RWPE1 (cell line): Measurements from ENCODE around the gene GPX4.

Experiments used
- CTCF ChIA-PET: fragments of 350-600 bp; sonication (Branson Sonifier 250); formaldehyde crosslinking; extraction: SDS; loops from one replicate; lab custom pipeline; 2021; lab: Yijun Ruan, JAX
- POLR2A ChIA-PET: fragments of 400-600 bp; formaldehyde crosslinking; extraction: SDS; loops from one replicate; lab custom pipeline; 2020; ENCODE audit warnings: antibody characterized with exemption; ENCODE audit not compliant: low non-redundant PET; lab: Yijun Ruan, JAX
- DNase-seq: peaks from one replicate; pipeline ENCODE4 v3.0.0; 2012; ENCODE audit warnings: low spot score
- H3K27ac ChIP-seq: fragments of 450-650 bp; 2 replicates; pipeline ENCODE4 v1.5.1; 2017
- TF ChIP-seq, protein P1 (sequence below): fragments of 450-650 bp; conservative IDR thresholded peaks from 2 replicates; pipeline ENCODE4 v1.5.1; 2017; ENCODE audit warnings: low read depth, mild to moderate bottlenecking

The GPX4 gene

GRCh38 chr19:1135454-1135853 is 31.7 kb downstream of the GPX4 start:
- TF ChIP-seq, protein P1, sequence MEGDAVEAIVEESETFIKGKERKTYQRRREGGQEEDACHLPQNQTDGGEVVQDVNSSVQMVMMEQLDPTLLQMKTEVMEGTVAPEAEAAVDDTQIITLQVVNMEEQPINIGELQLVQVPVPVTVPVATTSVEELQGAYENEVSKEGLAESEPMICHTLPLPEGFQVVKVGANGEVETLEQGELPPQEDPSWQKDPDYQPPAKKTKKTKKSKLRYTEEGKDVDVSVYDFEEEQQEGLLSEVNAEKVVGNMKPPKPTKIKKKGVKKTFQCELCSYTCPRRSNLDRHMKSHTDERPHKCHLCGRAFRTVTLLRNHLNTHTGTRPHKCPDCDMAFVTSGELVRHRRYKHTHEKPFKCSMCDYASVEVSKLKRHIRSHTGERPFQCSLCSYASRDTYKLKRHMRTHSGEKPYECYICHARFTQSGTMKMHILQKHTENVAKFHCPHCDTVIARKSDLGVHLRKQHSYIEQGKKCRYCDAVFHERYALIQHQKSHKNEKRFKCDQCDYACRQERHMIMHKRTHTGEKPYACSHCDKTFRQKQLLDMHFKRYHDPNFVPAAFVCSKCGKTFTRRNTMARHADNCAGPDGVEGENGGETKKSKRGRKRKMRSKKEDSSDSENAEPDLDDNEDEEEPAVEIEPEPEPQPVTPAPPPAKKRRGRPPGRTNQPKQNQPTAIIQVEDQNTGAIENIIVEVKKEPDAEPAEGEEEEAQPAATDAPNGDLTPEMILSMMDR: no peak

DNA sequence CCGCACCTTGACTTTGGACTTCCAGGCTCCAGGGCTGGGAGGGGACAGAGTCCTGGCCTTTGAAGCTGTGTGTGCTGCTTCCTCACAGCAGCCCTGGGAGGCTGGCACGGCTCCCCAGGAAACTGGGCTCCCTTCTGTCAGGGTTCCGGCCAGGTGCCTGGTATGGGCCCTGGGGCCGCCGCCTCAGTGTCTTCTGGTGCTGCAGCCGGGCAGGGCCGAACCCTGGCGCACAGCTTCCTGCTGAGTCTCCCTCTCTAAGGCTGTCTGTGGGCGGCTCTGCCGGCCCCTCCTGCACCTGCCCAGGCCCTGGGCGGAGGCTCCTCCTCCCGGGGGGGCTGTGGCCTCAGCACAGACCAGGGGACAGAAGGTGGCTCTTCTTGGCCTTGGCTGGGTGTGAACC is 32.4 kb downstream of the GPX4 start:
- ChIA-PET POLR2A (no interaction called here), CTCF (no interaction called here)
- H3K27ac ChIP-seq: peak overlapping the region; percentile 93
- no peak for DNase-seq
- TF ChIP-seq, protein P1: no peak

More at GRCh38 chr19:1135454-1135853, 31.7 kb downstream of the GPX4 start:
- POLR2A ChIA-PET: no interaction called here
- peak overlapping the region; percentile 93 for H3K27ac ChIP-seq
- CTCF ChIA-PET: no interaction called here
- DNase-seq: no peak

DNA sequence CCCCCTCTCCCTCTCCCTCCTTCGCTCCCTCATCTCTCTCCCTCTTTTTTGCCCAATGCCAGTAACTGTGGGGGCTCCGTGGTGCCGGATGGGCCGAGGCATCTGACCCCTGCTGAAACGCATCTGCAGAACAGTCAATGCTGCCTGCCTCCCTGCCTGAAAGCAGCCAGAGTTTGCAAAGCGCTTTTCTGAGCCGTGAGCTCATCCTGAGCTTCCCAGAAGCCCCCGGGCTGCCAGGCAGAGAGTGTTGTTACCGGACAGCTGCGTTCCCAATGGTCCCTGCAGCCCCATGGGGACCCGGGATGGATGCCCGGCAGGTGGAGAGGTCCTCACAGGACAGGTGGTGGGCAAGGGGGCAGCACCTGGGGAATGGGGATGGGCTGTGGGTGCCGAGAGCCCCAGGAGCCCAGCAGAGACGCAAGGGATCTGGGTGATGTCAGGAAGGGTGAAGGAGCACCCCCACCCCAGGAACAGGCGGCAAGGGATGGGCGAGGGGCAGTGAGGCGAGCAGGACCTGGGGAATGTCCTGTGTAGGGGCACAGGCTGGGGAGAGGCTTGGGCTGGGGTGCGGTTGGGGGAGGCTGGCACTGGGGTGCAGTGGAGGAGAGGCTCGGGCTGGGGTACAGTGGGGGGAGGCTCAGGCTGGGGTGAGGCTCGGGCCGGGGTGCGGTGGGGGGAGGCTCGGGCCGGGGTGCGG is 33.0 kb downstream of the GPX4 start:
- peak overlapping the region; percentile 93 for H3K27ac ChIP-seq
- TF ChIP-seq, protein P1: no peak
- DNase-seq: no peak
- ChIA-PET CTCF (no interaction called here), POLR2A (no interaction called here)

GRCh38 chr19:1138121-1138520 is 34.3 kb downstream of the GPX4 start:
- ChIA-PET POLR2A (no interaction called here), CTCF (no interaction called here)
- no peak overlapping the region for H3K27ac ChIP-seq
- DNase-seq: no peak
- TF ChIP-seq, protein P1: no peak

DNA sequence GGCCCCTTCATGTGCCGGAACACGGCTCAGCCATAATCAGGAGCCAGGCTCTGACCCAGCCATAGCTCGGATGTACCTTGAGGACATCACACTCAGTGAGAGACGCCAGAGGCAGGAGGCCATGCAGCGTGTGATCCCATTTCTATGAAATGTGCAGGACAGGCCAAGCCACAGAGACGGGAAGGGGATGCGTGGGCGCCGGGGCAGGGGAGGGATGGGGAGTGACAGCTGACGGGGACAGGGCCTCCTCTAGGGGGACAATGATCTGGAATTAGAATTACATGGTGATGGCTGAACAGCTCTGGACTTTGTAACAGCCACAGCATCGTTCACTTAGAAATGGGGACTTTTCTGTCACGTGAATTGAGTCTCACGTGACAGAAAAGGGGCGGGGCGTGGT is 35.3 kb downstream of the GPX4 start:
- no peak for DNase-seq
- TF ChIP-seq, protein P1: no peak
- CTCF ChIA-PET: no interaction called here
- peak overlapping the region; percentile 29 for H3K27ac ChIP-seq
- POLR2A ChIA-PET: no interaction called here

DNA sequence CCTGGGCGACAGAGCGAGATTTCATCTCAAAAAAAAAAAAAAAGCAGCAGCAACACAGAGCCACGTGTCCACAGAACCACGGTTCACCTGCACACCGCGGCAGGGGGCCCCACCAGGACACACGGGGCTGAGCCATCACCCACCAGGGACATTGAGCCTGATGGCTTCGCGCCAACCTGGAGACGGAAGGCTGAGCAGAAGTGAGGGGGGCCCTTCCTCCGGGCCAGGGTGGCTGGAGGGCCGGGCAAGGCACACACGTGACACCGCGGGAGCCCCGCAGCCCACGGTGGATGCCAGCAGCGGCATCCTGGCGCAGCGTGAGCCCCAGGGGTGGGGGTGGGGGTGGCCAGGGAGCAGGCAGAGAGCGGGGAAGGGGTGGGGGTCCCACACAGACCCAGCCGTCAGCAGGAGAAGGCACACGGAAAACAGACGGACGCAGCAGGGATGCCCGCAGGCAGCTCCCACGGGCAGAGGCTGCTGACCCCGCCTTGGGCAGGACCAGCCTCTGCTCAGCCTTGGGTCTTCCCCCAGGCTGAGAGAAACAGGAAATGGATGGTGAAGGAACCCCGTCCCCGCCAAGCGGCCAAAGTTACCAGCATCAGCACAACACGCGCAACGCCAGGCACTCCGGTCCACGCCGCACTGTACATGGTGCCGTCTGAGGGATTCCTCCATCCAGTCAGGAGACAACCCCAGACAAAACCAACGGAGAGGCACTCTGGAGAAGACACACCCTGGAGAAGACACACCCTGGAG is 36.7 kb downstream of the GPX4 start:
- CTCF ChIA-PET: no interaction called here
- POLR2A ChIA-PET: no interaction called here
- TF ChIP-seq, protein P1: no peak
- DNase-seq: no peak
- peak overlapping the region; percentile 41 for H3K27ac ChIP-seq
